Stimulated activated CD8-positive, alpha-beta memory T cell treated with anti-CD3 and anti-CD28 coated beads, Interleukin-4, amount 100 ng/mL, for 4 hours (primary cell): ENCODE results near the gene CADPS2.
"Not testable (repeated sequence)": the region's sequence is repeated elsewhere in the genome, so short reads cannot be mapped to it uniquely, and the experiment has no call there.

Experiments used
- DNase-seq, 2 donors: peaks; one replicate each; pipeline ENCODE4 v3.0.0-alpha.2; 2020; ENCODE audit warnings: low read depth in 2 of 2, low spot score in 1 of 2

The CADPS2 gene

DNA sequence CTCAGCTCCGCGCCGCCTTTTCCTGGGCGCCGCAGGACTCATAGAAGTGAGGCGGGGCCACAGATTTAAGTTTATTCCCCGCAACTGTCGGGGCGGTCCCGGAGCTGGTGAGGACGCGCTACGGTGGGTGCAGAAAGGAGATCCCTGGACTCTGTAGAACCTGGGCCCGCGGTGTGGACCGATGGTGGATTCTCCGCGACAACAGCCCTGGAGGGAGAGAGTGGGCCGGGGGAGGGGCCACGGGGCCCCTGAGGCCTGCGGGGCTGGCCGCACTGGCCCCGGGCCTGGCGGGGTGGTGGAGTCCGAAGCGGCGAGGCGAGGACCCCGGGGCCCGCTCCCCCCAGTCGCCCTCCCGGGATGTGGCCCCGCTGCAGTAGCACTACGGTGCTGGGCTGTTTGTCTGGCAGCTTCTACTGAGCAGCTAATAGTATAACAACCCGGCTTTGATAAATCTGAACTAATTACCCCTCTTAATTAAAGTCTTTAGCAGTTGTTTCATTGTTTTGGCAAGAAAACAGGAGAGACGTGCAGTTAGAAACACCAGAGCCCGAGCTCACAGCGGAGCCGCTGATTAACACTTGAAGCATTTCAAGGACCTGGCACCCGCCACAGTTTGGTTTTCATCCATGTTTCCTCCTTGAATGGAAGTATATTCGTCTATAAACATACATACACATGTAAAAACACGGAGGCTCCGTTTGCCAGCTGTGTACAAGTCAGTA is 585.9 kb downstream of the CADPS2 start:
- no peak for DNase-seq

DNA sequence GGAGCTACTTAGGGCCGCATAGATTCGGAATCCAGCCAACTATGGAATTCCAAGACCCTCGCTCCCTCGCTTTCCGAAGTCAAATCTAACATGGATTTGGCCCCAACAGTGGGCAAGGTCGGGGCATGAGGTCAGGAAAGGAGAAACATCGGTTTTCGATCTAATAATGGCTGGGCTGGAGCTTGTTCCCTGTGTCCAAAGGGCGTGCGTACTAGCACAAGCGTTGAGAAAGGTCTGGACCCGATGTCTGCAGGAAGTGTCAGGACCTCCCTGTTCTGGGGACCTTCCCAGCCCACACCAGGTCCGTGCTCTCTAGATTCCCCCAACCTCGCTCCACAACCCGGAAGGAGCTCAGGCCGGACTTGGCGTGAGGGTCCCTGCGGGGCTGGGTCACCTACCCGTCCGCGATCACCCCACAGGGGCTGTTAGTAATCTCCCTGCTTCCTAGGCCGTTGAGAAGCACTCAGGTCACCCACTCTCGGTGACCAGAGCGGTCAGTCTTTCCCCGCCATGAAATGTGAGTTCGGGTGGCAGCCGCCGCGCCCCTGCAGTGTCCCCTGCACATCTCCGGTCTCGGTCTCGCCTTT is 586.5 kb downstream of the CADPS2 start:
- no peak for DNase-seq

DNA sequence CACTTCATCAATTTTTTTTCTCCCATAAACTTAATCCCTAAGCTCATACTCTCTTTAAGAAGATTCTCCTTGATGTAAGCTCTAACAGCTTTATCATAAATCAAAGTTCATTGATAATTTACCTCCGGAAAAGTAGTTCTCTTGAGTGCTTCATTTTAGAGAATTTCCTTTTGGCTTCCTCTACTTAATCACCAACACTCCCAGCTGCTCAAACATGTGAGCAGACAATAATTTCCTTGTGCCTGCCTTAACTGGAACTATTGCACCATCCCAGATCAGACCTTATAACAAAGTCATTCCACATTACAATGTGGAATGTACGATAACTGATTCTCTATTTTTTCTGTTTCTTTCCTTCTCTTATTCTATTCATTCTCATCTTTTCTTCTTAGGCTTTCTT is 587.6 kb downstream of the CADPS2 start:
- DNase-seq, result no peak

DNA sequence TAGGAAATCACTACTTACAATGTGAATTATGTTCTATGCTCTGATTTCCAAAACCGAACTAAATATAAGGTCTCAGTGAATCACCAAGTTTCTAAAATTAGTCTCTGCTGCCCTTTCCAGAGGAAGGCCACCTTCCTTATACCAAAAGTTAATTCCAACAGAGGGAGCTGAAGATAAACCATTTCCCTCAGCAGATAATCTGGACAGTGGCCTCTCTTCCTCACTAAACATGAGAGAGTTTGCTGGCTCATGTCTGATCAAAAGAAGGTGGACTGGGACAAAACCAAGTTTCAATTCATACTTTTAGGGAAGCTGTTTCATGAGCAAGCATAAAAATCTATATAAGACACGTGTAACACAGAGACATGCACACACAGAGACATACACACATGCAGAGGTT is 588.1 kb downstream of the CADPS2 start:
- DNase-seq, result no peak

DNA sequence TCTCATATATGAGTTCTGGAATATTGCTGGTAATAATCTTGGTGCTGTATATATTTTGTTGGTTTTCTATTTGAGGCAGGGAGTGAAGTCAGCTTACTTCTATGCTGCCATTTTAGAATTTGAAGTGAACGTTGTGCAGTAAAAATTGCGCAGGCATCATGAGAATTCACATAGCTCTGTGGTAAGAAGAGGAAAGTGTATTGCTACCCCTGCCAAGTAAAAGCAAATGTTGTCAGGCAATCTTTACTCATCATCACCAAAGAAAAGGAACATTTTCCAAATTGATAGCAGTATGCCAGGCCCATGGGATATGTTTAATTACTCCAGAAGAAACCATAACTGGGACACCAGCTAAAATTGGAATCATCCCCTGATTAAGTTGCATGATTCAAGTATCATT is 595.1 kb downstream of the CADPS2 start:
- DNase-seq, result no peak

DNA sequence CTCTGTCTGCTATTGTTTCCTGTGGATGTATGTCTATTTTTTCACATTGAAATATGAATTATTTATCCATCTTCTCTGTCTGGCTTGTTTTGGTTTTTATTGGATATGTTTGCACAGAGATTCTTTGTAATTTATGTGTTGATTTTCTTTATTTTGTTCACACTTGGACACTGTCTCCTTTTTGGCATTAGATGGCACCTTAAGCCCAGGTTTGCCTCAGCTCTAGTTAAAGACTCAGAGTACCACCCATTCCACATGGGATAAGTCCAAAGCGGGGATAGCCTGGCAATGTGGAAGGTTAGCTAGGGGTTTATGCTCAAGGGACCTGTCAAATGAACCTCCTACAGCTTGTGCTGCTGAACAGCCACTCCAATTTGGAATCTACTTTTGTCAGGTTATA is 595.8 kb downstream of the CADPS2 start:
- no peak for DNase-seq

DNA sequence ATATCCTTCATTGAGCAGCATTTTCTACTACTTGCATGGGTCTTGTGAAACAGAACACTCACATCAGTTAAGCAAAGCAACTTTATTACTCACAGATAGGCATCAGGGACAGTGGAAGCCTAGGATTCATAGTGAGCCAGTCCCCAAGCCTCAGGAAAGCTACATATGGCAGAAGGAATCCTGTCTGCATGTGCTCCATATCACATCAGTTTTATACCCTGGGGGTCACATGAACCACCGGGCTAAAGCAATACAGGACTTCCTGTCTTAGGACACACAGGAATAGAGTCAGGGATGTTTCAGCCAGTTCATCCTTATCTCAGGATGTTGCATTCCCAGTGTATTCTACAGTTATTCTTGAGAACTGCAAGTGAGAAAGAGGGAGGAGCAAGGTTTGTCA is 596.8 kb downstream of the CADPS2 start:
- DNase-seq, result no peak

DNA sequence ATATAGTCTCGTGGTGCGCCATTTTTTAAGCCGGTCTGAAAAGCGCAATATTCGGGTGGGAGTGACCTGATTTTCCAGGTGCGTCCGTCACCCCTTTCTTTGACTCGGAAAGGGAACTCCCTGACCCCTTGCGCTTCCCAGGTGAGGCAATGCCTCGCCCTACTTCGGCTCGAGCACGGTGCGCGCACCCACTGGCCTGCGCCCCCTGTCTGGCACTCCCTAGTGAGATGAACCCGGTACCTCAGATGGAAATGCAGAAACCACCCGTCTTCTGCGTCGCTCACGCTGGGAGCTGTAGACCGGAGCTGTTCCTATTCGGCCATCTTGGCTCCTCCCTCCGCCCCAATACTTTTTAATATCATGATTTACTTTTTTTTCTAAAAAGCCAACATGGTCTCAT is 601.7 kb downstream of the CADPS2 start:
- not testable (repeated sequence) for DNase-seq

DNA sequence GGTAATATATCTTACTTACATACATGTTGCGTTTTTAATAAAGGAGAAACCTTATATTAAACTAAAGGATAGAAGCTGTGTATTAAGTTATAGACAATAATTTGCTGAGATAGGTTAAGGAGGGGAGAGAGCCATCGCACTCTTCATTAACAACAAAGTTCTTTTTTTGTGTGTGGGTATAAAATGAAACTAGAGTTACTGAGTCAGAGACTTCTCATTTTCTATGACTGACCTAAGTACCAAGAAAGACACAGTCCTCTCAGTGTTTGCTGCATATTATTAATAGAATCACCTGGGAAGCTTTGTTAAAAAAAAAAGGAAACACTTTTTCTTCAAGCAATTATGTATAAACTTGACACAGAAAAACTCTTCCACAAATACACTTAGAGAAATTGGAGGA is 613.1 kb downstream of the CADPS2 start:
- no peak for DNase-seq

DNA sequence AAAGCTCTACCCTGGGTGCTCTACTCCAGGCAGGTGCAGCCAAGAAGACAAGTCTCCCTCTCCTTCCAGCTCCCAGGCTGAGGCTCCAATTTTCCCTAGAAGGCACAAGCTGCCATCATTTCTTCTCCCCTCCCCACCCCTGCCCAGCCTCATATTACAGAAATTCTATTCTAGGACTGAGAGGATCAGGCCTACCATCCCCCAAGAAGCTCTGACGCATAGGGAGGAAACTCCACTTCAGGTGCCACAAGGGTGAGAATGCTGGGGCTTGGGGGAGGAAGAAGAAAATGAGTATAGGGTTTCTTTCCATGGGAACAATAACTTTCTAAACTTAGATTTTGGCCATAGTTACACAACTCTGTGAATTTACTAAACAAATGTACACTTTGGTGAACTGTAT is 617.0 kb downstream of the CADPS2 start:
- no peak for DNase-seq
